OCI-LY3 (cell line): ENCODE results near the gene EYA2.

ENCODE experiments used
- H2AFZ ChIP-seq: fragments of 200-600, 300-600 bp; shearing (Covaris generic); 2 replicates; pipeline ENCODE4 v1.6.0; 2014; ENCODE audit warnings: antibody characterized with exemption, low read depth, low read length
- H3K27ac ChIP-seq: fragments of 200-600, 300-600 bp; sonication (generic); 2 replicates; pipeline ENCODE4 v1.5.1; 2014; ENCODE audit warnings: mild to moderate bottlenecking, low read length, moderate library complexity, mixed read lengths
- H3K27me3 ChIP-seq: fragments of 200-600, 300-600 bp; sonication (generic); 2 replicates; pipeline ENCODE4 v1.6.1; 2014; ENCODE audit warnings: low read depth, low read length, mixed read lengths
- H3K36me3 ChIP-seq: fragments of 200-600, 300-600 bp; sonication (generic); replicated peaks from 2 replicates; pipeline ENCODE3; 2014; ENCODE audit warnings: low read depth, low read length, mixed read lengths
- H3K4me1 ChIP-seq: fragments of 300-600, 200-600 bp; sonication (generic); 2 replicates; pipeline ENCODE4 v1.6.1; 2014; ENCODE audit warnings: low read length, mixed read lengths
- H3K4me2 ChIP-seq: fragments of 200-600, 300-600 bp; sonication (generic); 2 replicates; pipeline ENCODE4 v1.6.1; 2014; ENCODE audit warnings: low read length, mixed read lengths
- H3K4me3 ChIP-seq: fragments of 300-600, 200-600 bp; sonication (generic); 2 replicates; pipeline ENCODE4 v1.5.1; 2014; ENCODE audit warnings: antibody characterized with exemption, mild to moderate bottlenecking, low read length, moderate library complexity
- H3K79me2 ChIP-seq: fragments of 300-600, 200-600 bp; shearing (Covaris generic); 2 replicates; pipeline ENCODE4 v1.6.1; 2014; ENCODE audit warnings: mild to moderate bottlenecking, low read length, mixed read lengths
- H3K9ac ChIP-seq: fragments of 300-600, 200-600 bp; shearing (Covaris generic); 2 replicates; pipeline ENCODE4 v1.6.0; 2014; ENCODE audit warnings: mild to moderate bottlenecking, low read length, moderate library complexity
- H3K9me3 ChIP-seq: fragments of 200-600, 300-600 bp; shearing (Covaris generic); 2 replicates; pipeline ENCODE4 v1.6.1; 2014; ENCODE audit warnings: low read length, mixed read lengths; ENCODE audit not compliant: insufficient read depth
- H4K20me1 ChIP-seq: fragments of 200-600, 300-600 bp; sonication (generic); 2 replicates; pipeline ENCODE4 v1.6.1; 2016; ENCODE audit warnings: low read length, mixed read lengths; ENCODE audit not compliant: insufficient read depth
- CTCF ChIP-seq: fragments of 200-600, 300-600 bp; sonication (generic); IDR thresholded peaks from 2 replicates; pipeline ENCODE4 v1.5.1; 2014; ENCODE audit warnings: antibody characterized with exemption, low read length, low read depth
- EZH2phosphoT487 ChIP-seq: fragments of 200-600 bp; shearing (Covaris generic); IDR thresholded peaks from 2 replicates; pipeline ENCODE4 v1.6.1; 2018; ENCODE audit warnings: antibody characterized with exemption, mixed run types, low read depth

EYA2 gene

GRCh38 chr20:46991168-46991567 is 96.5 kb downstream of the EYA2 start:
- no peaks in the 10 kb centered on the region for H3K9me3 ChIP-seq
- no peaks in the 10 kb centered on the region for H4K20me1 ChIP-seq
- TF ChIP-seq EZH2phosphoT487: no peak
- no peak for TF ChIP-seq CTCF
- no peak overlapping the region for H3K9ac ChIP-seq
- peaks cover 61% of the 10 kb centered on the region for H3K4me1 ChIP-seq
- H3K79me2 ChIP-seq: no peaks in the 10 kb centered on the region
- H2AFZ ChIP-seq: no peak overlapping the region
- H3K4me2 ChIP-seq: no peak overlapping the region
- H3K27me3 ChIP-seq: no peaks in the 10 kb centered on the region
- no peak overlapping the region for H3K4me3 ChIP-seq
- no peaks in the 10 kb centered on the region for H3K36me3 ChIP-seq
- no peak overlapping the region for H3K27ac ChIP-seq

- no peaks in the 10 kb centered on the region for H3K27me3 ChIP-seq
- no peaks in the 10 kb centered on the region for H3K79me2 ChIP-seq
- no peak for TF ChIP-seq EZH2phosphoT487
- no peak for TF ChIP-seq CTCF
Observed at GRCh38 chr20:46991880-46992639, 97.4 kb downstream of the EYA2 start.

GRCh38 chr20:46992640-46993035 is 98.0 kb downstream of the EYA2 start:
- TF ChIP-seq EZH2phosphoT487: no peak
- TF ChIP-seq CTCF: no peak
- no peaks in the 10 kb centered on the region for H3K36me3 ChIP-seq

More at GRCh38 chr20:46991880-46992639, 97.4 kb downstream of the EYA2 start:
- Histone ChIP-seq H3K4me1 (peaks cover 57% of the 10 kb centered on the region), H3K27ac (no peak overlapping the region), H3K4me2 (no peak overlapping the region), H3K4me3 (no peak overlapping the region), H2AFZ (no peak overlapping the region), H3K9ac (no peak overlapping the region), H3K9me3 (no peaks in the 10 kb centered on the region), H3K36me3 (no peaks in the 10 kb centered on the region), H4K20me1 (no peaks in the 10 kb centered on the region)

GRCh38 chr20:46993465-46994095 is 98.9 kb downstream of the EYA2 start:
- H2AFZ ChIP-seq: no peak overlapping the region
- H3K79me2 ChIP-seq: no peaks in the 10 kb centered on the region
- H3K9ac ChIP-seq: peak overlapping the region; percentile 15; the same call in 1 of the 2 replicates
- peak overlapping the region; percentile 44 for H3K4me3 ChIP-seq
- peaks cover 53% of the 10 kb centered on the region for H3K4me1 ChIP-seq
- H3K4me2 ChIP-seq: peak overlapping the region; percentile 61
- no peaks in the 10 kb centered on the region for H3K36me3 ChIP-seq
- H3K27ac ChIP-seq: peak overlapping the region; percentile 73
- no peaks in the 10 kb centered on the region for H3K9me3 ChIP-seq
- H3K27me3 ChIP-seq: no peaks in the 10 kb centered on the region
- TF ChIP-seq EZH2phosphoT487: no peak
- no peak for TF ChIP-seq CTCF
- no peaks in the 10 kb centered on the region for H4K20me1 ChIP-seq

More at GRCh38 chr20:46992640-46993035, 98.0 kb downstream of the EYA2 start:
- Histone ChIP-seq H3K27me3 (no peaks in the 10 kb centered on the region), H4K20me1 (no peaks in the 10 kb centered on the region), H3K4me3 (no peak overlapping the region), H3K9me3 (no peaks in the 10 kb centered on the region), H3K4me1 (peaks cover 53% of the 10 kb centered on the region), H2AFZ (no peak overlapping the region), H3K9ac (no peak overlapping the region), H3K27ac (no peak overlapping the region), H3K79me2 (no peaks in the 10 kb centered on the region), H3K4me2 (no peak overlapping the region)
